Karpas-422 (cell line): ENCODE data around the gene BRSK2. TPM values are rescaled to one million over a fixed set of nuclear protein-coding genes. Genes with fewer than 3 reads are reported as not detected.
"Not testable (repeated sequence)": the region's sequence is repeated elsewhere in the genome, so short reads cannot be mapped to it uniquely, and the experiment has no call there.

Experiments used
- DNase-seq: peaks from one replicate; pipeline ENCODE4 v3.0.0-alpha.2; 2015
- H2AFZ ChIP-seq: fragments of 200-600 bp; sonication (generic); 2 replicates; pipeline ENCODE4 v1.6.1; 2014; ENCODE audit warnings: antibody characterized with exemption, low read length, mixed read lengths
- H3K27ac ChIP-seq: fragments of 200-600 bp; sonication (generic); 2 replicates; pipeline ENCODE4 v1.5.1; 2014; ENCODE audit warnings: mild to moderate bottlenecking, low read length, moderate library complexity
- H3K27me3 ChIP-seq: fragments of 200-600 bp; sonication (generic); 2 replicates; pipeline ENCODE4 v1.6.1; 2014; ENCODE audit warnings: low read length, mixed read lengths
- H3K36me3 ChIP-seq: fragments of 200-600 bp; sonication (generic); 2 replicates; pipeline ENCODE4 v1.6.1; 2014; ENCODE audit warnings: low read length, mixed read lengths; ENCODE audit not compliant: insufficient read depth
- H3K4me1 ChIP-seq: fragments of 200-600 bp; sonication (generic); 2 replicates; pipeline ENCODE4 v1.6.1; 2014; ENCODE audit warnings: mild to moderate bottlenecking, low read length, mixed read lengths
- H3K4me2 ChIP-seq: fragments of 200-600 bp; sonication (generic); 2 replicates; pipeline ENCODE4 v1.6.1; 2014; ENCODE audit warnings: low read length, low read depth, mild to moderate bottlenecking; ENCODE audit not compliant: poor library complexity, severe bottlenecking
- H3K4me3 ChIP-seq: fragments of 200-600 bp; sonication (generic); 2 replicates; pipeline ENCODE4 v1.5.1; 2014; ENCODE audit warnings: mild to moderate bottlenecking, antibody characterized with exemption, low read length, mixed read lengths
- H3K79me2 ChIP-seq: fragments of 200-600 bp; sonication (generic); 2 replicates; pipeline ENCODE4 v1.6.1; 2014; ENCODE audit warnings: mild to moderate bottlenecking, low read length, mixed read lengths
- H3K9ac ChIP-seq: fragments of 200-600 bp; sonication (generic); 2 replicates; pipeline ENCODE4 v1.6.0; 2014; ENCODE audit warnings: low read length
- H3K9me2 ChIP-seq: fragments of 200-600 bp; sonication (generic), shearing (Covaris generic); replicated peaks from 2 replicates; pipeline ENCODE4 v1.6.0; 2014; ENCODE audit warnings: mild to moderate bottlenecking, low read length, moderate library complexity; ENCODE audit not compliant: insufficient read depth
- H3K9me3 ChIP-seq: fragments of 300-700, 200-600 bp; sonication (generic); 2 replicates; pipeline ENCODE4 v1.6.1; 2014; ENCODE audit warnings: low read length, mixed read lengths
- H4K20me1 ChIP-seq: fragments of 200-600 bp; sonication (generic); 2 replicates; pipeline ENCODE4 v1.6.1; 2014; ENCODE audit warnings: mild to moderate bottlenecking, antibody characterized with exemption, low read length, low read depth; ENCODE audit not compliant: insufficient read depth
- total RNA-seq: library from RNA; depleted of rRNA; stranded (reverse); fragments of >200 nt; shearing (Covaris generic); gene quantifications from 2 replicates; pipeline ENCODE4 v1.2.3, GENCODE V29; 2014; ENCODE audit warnings: low replicate concordance

Gene BRSK2
- total RNA-seq, 1 experiment from 2014 or later = not detected

- no peaks in the 10 kb centered on the region for H3K79me2 ChIP-seq
Observed at GRCh38 chr11:1433977-1434640, 44.4 kb downstream of the BRSK2 start.

GRCh38 chr11:1435479-1435819 is 45.7 kb downstream of the BRSK2 start:
- not testable (repeated sequence) for H3K4me3 ChIP-seq, DNase-seq, H3K27ac ChIP-seq, H3K4me1 ChIP-seq, H3K9me2 ChIP-seq, H3K36me3 ChIP-seq, H3K9ac ChIP-seq, H3K79me2 ChIP-seq, H3K9me3 ChIP-seq, H3K4me2 ChIP-seq, H3K27me3 ChIP-seq, H4K20me1 ChIP-seq, H2AFZ ChIP-seq

More at GRCh38 chr11:1433977-1434640, 44.4 kb downstream of the BRSK2 start:
- no peaks in the 10 kb centered on the region for H3K4me1 ChIP-seq
- no peaks in the 10 kb centered on the region for H3K36me3 ChIP-seq
- no peak overlapping the region for H3K9ac ChIP-seq
- H3K9me2 ChIP-seq = no peaks in the 10 kb centered on the region
- H2AFZ ChIP-seq = no peak overlapping the region
- no peaks in the 10 kb centered on the region for H3K9me3 ChIP-seq
- no peaks in the 10 kb centered on the region for H3K27me3 ChIP-seq
- DNase-seq = no peak
- H3K4me3 ChIP-seq = no peak overlapping the region
- H4K20me1 ChIP-seq = no peaks in the 10 kb centered on the region
- no peak overlapping the region for H3K27ac ChIP-seq
- no peak overlapping the region for H3K4me2 ChIP-seq

- no peaks in the 10 kb centered on the region for H3K27me3 ChIP-seq
- no peaks in the 10 kb centered on the region for H3K9me3 ChIP-seq
- no peak overlapping the region for H3K4me3 ChIP-seq
- no peaks in the 10 kb centered on the region for H3K4me1 ChIP-seq
- no peak overlapping the region for H3K27ac ChIP-seq
- no peaks in the 10 kb centered on the region for H3K36me3 ChIP-seq
- H2AFZ ChIP-seq = no peak overlapping the region
- no peak overlapping the region for H3K9ac ChIP-seq
- H3K79me2 ChIP-seq = no peaks in the 10 kb centered on the region
- no peak overlapping the region for H3K4me2 ChIP-seq
- peak; percentile 74 for DNase-seq
- no peaks in the 10 kb centered on the region for H4K20me1 ChIP-seq
- H3K9me2 ChIP-seq = no peaks in the 10 kb centered on the region
Observed at GRCh38 chr11:1435820-1436467, 46.2 kb downstream of the BRSK2 start.

DNA sequence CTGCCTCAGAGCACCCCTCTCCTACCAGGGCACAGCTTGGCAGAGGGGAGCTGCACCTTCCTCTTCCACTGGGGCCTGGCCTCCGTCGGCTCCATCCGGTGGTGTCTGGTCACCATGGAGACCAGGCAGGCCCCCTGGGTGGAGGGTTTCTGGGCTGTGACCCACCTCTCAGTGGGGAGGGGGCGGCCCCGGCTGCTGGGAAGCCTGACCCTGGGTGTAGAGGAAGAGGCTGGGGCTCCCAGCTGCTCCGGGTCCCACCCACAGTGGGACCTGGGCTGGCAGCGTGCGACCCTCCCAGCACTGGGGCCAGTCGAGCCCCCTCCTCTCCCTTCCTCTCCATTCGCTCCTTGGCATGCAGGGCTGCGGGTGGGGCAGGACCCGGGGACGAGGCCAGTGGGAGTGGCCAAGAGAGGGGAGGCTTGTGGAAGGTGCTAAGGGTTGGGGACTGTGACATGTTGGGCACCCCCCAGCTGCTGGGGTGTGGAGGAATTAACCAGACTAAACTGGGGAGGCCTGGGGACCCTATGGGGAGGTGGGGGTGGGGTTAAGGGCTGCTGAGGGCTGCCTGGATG is 46.8 kb downstream of the BRSK2 start:
- H3K36me3 ChIP-seq = no peaks in the 10 kb centered on the region
- no peaks in the 10 kb centered on the region for H3K9me3 ChIP-seq
- no peaks in the 10 kb centered on the region for H3K4me1 ChIP-seq
- H3K4me3 ChIP-seq = no peak overlapping the region
- no peaks in the 10 kb centered on the region for H3K79me2 ChIP-seq
- H3K27me3 ChIP-seq = no peaks in the 10 kb centered on the region
- no peak overlapping the region for H3K4me2 ChIP-seq
- H3K27ac ChIP-seq = no peak overlapping the region
- no peak for DNase-seq
- no peak overlapping the region for H2AFZ ChIP-seq
- H3K9me2 ChIP-seq = no peaks in the 10 kb centered on the region
- H3K9ac ChIP-seq = no peak overlapping the region
- H4K20me1 ChIP-seq = no peaks in the 10 kb centered on the region

DNA sequence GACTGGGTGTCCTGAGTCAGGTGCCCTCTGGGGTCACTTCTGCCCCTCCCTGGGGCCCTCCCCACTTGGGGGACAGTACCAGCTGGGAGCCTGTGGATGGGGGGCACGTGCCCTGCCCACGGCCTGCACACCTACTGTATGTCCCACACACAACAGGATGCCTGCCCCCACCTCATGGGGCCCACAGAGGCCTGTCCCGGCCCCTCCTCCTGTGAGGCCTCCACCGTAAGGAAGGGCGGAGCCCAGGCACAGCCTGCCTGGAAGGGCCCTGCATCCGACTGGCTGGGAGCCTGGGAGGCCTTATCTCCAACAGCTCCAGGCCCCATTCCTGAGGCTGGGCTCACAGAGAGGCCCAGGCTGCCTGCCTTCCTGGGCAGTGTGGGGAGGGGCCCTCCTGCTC is 47.8 kb downstream of the BRSK2 start:
- Histone ChIP-seq H3K4me1 (no peaks in the 10 kb centered on the region), H2AFZ (no peak overlapping the region), H3K27ac (no peak overlapping the region)

DNA sequence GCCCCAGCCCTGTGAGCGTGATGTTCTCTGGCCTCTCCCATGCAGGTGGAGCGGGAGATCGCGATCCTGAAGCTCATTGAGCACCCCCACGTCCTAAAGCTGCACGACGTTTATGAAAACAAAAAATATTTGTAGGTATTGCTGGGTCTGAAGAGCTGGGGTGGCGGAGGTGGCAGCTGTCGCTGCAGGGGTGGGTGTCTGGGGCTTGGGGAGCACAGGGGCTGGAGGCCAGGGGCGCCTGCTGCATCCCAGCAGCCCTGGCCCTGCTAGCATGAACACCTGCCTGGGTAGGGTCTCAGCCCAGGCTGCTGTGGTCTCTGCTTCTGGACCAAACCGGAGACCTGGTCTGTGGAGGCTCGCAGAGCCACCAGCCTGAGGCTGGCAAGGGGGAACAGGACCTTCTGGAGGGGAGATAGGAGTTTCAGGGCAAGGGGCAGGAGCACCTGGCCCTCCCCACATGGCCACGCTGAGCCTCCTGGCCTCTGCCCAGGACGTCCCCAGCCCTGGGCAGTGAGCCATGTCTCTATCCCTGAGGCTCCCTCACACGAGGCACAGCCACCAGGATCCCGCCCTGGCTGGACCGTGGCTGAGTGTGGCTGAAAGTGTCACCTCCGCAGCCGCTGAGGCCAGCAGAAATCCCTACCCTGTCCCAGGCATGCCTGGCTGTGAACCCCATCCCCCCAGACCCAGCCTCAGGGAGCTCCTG is 48.7 kb downstream of the BRSK2 start:
- no peaks in the 10 kb centered on the region for H3K9me3 ChIP-seq
- no peak overlapping the region for H3K4me3 ChIP-seq
- H3K4me2 ChIP-seq = no peak overlapping the region
- H2AFZ ChIP-seq = no peak overlapping the region
- H3K4me1 ChIP-seq = no peaks in the 10 kb centered on the region
- H4K20me1 ChIP-seq = no peaks in the 10 kb centered on the region
- H3K27ac ChIP-seq = no peak overlapping the region
- no peak for DNase-seq
- H3K36me3 ChIP-seq = no peaks in the 10 kb centered on the region
- H3K79me2 ChIP-seq = no peaks in the 10 kb centered on the region
- no peaks in the 10 kb centered on the region for H3K9me2 ChIP-seq
- no peaks in the 10 kb centered on the region for H3K27me3 ChIP-seq
- H3K9ac ChIP-seq = no peak overlapping the region

More for the DNA sequence above, 47.8 kb downstream of the BRSK2 start:
- H3K9me3 ChIP-seq = no peaks in the 10 kb centered on the region
- no peak overlapping the region for H3K4me3 ChIP-seq
- no peak overlapping the region for H3K9ac ChIP-seq
- no peaks in the 10 kb centered on the region for H3K27me3 ChIP-seq
- H3K4me2 ChIP-seq = no peak overlapping the region
- H3K36me3 ChIP-seq = no peaks in the 10 kb centered on the region
- H3K79me2 ChIP-seq = no peaks in the 10 kb centered on the region
- no peaks in the 10 kb centered on the region for H3K9me2 ChIP-seq
- no peaks in the 10 kb centered on the region for H4K20me1 ChIP-seq
- DNase-seq = no peak

- no peak for DNase-seq
- H3K79me2 ChIP-seq = no peaks in the 10 kb centered on the region
- no peak overlapping the region for H3K4me2 ChIP-seq
- no peak overlapping the region for H3K27ac ChIP-seq
- H4K20me1 ChIP-seq = no peaks in the 10 kb centered on the region
- no peaks in the 10 kb centered on the region for H3K4me1 ChIP-seq
- no peaks in the 10 kb centered on the region for H3K36me3 ChIP-seq
- no peak overlapping the region for H2AFZ ChIP-seq
- H3K27me3 ChIP-seq = no peaks in the 10 kb centered on the region
- H3K9me2 ChIP-seq = no peaks in the 10 kb centered on the region
- no peak overlapping the region for H3K4me3 ChIP-seq
- no peaks in the 10 kb centered on the region for H3K9me3 ChIP-seq
- H3K9ac ChIP-seq = no peak overlapping the region
Observed at GRCh38 chr11:1438967-1439330, 49.2 kb downstream of the BRSK2 start.

DNA sequence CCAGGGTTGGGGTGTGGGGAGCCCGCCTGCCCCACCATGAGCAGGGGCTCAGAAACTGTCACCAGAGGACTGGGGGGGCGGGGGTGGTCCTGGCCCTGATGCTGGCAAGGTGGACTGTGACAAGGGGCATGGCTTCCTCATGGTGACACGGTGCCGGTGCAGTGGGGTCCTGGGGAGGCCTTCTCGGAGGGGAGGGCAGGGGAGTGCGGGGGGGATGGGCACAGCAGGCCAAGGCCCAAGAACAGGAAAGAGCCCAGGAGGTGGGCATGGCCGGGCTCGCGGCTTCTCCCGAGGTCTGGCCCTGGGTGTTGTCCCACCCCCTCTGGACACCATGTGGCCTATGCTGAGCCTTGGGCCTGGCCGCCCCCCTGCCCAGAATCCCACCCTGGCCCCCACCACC is 49.6 kb downstream of the BRSK2 start:
- Histone ChIP-seq H2AFZ (no peak overlapping the region), H3K36me3 (no peaks in the 10 kb centered on the region), H3K27me3 (no peaks in the 10 kb centered on the region), H3K4me2 (no peak overlapping the region), H3K79me2 (no peaks in the 10 kb centered on the region), H4K20me1 (no peaks in the 10 kb centered on the region), H3K9me3 (no peaks in the 10 kb centered on the region), H3K27ac (no peak overlapping the region), H3K9me2 (no peaks in the 10 kb centered on the region), H3K4me3 (no peak overlapping the region), H3K9ac (no peak overlapping the region), H3K4me1 (no peaks in the 10 kb centered on the region)
- no peak for DNase-seq
